Measurements from ENCODE around the gene ENAH. TPM values are rescaled to one million over a fixed set of nuclear protein-coding genes. Genes with fewer than 3 reads are reported as not detected.

ENAH gene
- total and polyA plus RNA-seq, 9 of the 15 experiments (the other 6 are each of a cell fraction or from before 2014, with no cell fraction given), result 0.03 to 1.2 (median 0.15) TPM

DNA sequence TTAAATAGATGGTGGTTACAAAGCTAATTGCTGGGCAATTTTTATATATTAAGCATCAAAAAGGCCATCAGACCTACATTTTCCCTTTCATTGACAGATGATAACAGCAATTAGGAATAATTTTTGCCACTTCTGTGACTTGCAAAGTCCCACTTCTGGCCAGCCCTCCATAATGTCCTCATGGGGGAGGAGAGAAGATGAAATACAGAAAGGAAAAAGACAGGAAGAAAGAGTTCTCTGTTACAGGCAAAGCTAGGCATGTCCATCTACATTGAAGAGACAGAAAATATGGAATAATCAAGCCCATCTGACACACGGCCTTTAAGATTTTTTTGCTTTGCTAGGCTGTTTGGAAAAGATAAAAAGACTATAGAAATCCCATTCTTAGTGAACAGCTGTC lies 108.0 kb downstream of the ENAH start (continued):
- no peak for TF ChIP-seq POLR2G (IDR thresholded peaks at IDR 0.05; ENCODE audit: low read depth, low read length)
- TF ChIP-seq, protein P1, sequence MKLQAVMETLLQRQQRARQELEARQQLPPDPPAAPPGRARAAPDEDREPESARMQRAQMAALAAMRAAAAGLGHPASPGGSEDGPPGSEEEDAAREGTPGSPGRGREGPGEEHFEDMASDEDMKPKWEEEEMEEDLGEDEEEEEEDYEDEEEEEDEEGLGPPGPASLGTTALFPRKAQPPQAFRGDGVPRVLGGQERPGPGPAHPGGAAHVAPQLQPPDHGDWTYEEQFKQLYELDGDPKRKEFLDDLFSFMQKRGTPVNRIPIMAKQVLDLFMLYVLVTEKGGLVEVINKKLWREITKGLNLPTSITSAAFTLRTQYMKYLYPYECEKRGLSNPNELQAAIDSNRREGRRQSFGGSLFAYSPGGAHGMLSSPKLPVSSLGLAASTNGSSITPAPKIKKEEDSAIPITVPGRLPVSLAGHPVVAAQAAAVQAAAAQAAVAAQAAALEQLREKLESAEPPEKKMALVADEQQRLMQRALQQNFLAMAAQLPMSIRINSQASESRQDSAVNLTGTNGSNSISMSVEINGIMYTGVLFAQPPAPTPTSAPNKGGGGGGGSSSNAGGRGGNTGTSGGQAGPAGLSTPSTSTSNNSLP (IDR thresholded peaks at IDR 0.05; ENCODE audit: borderline replicate concordance, low read depth, low read length), result no peak
- no peak for TF ChIP-seq ARHGAP35 (IDR thresholded peaks at IDR 0.05; ENCODE audit: partially characterized antibody)
- TF ChIP-seq ZNF347 (CRISPR knock-in tag; IDR thresholded peaks at IDR 0.05; ENCODE audit: low read depth), result no peak
- TF ChIP-seq, protein P2, sequence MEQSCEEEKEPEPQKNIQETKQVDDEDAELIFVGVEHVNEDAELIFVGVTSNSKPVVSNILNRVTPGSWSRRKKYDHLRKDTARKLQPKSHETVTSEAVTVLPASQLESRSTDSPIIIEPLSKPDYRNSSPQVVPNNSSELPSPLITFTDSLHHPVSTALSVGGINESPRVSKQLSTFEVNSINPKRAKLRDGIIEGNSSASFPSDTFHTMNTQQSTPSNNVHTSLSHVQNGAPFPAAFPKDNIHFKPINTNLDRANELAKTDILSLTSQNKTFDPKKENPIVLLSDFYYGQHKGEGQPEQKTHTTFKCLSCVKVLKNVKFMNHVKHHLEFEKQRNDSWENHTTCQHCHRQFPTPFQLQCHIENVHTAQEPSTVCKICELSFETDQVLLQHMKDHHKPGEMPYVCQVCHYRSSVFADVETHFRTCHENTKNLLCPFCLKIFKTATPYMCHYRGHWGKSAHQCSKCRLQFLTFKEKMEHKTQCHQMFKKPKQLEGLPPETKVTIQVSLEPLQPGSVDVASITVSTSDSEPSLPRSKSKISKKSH (CRISPR knock-in tag; IDR thresholded peaks at IDR 0.05), result no peak
- no peak for TF ChIP-seq NCOA6 (IDR thresholded peaks at IDR 0.05)
- no peak for TF ChIP-seq GABPA (tag; conservative IDR thresholded peaks at IDR 0.05; ENCODE audit: low read depth)

DNA sequence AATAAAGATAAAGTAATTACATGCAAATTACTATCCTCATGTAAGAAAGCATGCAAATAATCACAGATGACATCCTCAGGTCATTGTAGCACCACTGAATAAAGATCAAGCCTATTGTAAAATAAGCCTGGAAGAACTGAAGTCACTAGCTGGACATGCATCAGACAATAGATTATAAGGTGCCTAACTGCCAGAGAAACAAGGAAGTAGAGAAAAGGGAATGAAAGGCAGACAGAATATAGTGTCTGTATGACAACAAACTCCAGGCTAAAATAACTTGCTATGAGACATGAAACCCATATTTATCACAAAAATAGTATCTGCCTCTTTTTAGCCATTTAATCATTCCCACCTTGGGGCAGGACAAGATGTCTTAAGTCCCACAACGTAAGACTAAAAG lies 108.7 kb downstream of the ENAH start:
- in situ Hi-C loops (cut with MboI), result no loop called here
- BruUV-seq (replicated peaks), result no TSS peak
- no peak for TF ChIP-seq KLF13 (tag; IDR thresholded peaks at IDR 0.05; ENCODE audit: borderline replicate concordance, low read depth)
- TF ChIP-seq, protein P3, sequence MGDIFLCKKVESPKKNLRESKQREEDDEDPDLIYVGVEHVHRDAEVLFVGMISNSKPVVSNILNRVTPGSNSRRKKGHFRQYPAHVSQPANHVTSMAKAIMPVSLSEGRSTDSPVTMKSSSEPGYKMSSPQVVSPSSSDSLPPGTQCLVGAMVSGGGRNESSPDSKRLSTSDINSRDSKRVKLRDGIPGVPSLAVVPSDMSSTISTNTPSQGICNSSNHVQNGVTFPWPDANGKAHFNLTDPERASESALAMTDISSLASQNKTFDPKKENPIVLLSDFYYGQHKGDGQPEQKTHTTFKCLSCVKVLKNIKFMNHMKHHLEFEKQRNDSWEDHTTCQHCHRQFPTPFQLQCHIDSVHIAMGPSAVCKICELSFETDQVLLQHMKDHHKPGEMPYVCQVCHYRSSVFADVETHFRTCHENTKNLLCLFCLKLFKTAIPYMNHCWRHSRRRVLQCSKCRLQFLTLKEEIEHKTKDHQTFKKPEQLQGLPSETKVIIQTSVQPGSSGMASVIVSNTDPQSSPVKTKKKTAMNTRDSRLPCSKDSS (IDR thresholded peaks at IDR 0.05; ENCODE audit: low read depth, partially characterized antibody), result no peak
- no peak for TF ChIP-seq ZZZ3 (IDR thresholded peaks at IDR 0.05)
- TF ChIP-seq ZNF224 (CRISPR knock-in tag; IDR thresholded peaks at IDR 0.05), result no peak
- TF ChIP-seq, protein P4, sequence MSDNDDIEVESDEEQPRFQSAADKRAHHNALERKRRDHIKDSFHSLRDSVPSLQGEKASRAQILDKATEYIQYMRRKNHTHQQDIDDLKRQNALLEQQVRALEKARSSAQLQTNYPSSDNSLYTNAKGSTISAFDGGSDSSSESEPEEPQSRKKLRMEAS (CRISPR knock-in tag; IDR thresholded peaks at IDR 0.05), result no peak
- TF ChIP-seq, protein P5, sequence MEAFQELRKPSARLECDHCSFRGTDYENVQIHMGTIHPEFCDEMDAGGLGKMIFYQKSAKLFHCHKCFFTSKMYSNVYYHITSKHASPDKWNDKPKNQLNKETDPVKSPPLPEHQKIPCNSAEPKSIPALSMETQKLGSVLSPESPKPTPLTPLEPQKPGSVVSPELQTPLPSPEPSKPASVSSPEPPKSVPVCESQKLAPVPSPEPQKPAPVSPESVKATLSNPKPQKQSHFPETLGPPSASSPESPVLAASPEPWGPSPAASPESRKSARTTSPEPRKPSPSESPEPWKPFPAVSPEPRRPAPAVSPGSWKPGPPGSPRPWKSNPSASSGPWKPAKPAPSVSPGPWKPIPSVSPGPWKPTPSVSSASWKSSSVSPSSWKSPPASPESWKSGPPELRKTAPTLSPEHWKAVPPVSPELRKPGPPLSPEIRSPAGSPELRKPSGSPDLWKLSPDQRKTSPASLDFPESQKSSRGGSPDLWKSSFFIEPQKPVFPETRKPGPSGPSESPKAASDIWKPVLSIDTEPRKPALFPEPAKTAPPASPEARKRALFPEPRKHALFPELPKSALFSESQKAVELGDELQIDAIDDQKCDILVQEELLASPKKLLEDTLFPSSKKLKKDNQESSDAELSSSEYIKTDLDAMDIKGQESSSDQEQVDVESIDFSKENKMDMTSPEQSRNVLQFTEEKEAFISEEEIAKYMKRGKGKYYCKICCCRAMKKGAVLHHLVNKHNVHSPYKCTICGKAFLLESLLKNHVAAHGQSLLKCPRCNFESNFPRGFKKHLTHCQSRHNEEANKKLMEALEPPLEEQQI (IDR thresholded peaks at IDR 0.05), result no peak
- no peak for TF ChIP-seq ESRRA (IDR thresholded peaks at IDR 0.05; ENCODE audit: borderline replicate concordance, low read depth)

More for the DNA sequence above, 108.7 kb downstream of the ENAH start:
- Histone ChIP-seq H3K9ac (ENCODE audit: insufficient read depth in 1 of 2, low read depth in 2 of 2, low read length in 2 of 2) (no peak overlapping the region), H3K36me3 (ENCODE audit: control insufficient read depth, insufficient read depth, low read length) (no peaks in the 10 kb centered on the region), H3K9me3 (replicated peaks; ENCODE audit: control insufficient read depth, insufficient read depth, low read depth, low read length) (no peaks in the 10 kb centered on the region), H4K20me1 (replicated peaks; ENCODE audit: control insufficient read depth, insufficient read depth, low read length) (no peaks in the 10 kb centered on the region), H3K4me3 (no peak overlapping the region), H2AFZ (ENCODE audit: low read depth, low read length) (no peak overlapping the region), H3K9me1 (ENCODE audit: control insufficient read depth, insufficient read depth, low read length) (no peaks in the 10 kb centered on the region), H3K79me2 (ENCODE audit: control insufficient read depth, insufficient read depth, low read length) (no peaks in the 10 kb centered on the region), H3K27ac (ENCODE audit: extremely low read depth, low read depth, low read length) (no peak overlapping the region), H3K4me1 (replicated peaks in 1 of 2; ENCODE audit: control insufficient read depth in 2 of 2, insufficient read depth in 2 of 2, low read length in 2 of 2) (no peaks in the 10 kb centered on the region), H3K4me2 (ENCODE audit: insufficient read depth, low read length) (no peak overlapping the region), H3K27me3 (ENCODE audit: control insufficient read depth in 2 of 2, insufficient read depth in 2 of 2, low read length in 2 of 2) (peaks cover 15 to 18% of the 10 kb centered on the region in 2 experiments)
- ChIA-PET POLR2A (interaction anchor here (1.4 to 1.5 kb wide), 2 partner anchors 9 to 233 kb away, joined by 3 to 5 read pairs; partner anchors contain the start of gene SRP9), CTCF (ENCODE audit: low intra/inter-chr PET ratio) (no interaction called here)
- 29% methylated on average over 1 of the region's 1 CpG for WGBS (ENCODE audit: insufficient coverage, low coverage, missing lambda C conversion rate)
- DNase-seq (ENCODE audit: extremely low read depth in 1 of 4, low spot score in 3 of 4), result no peak
- no peak for FAIRE-seq
- ATAC-seq, result no peak
- intact Hi-C loops (cut with micrococcal nuclease), result no loop called here
